ENCODE data around the gene PPP1R9A.

Gene PPP1R9A

GRCh38 chr7:95095259-95095965 is 188.0 kb downstream of the PPP1R9A start:
- Histone ChIP-seq H3K36me3 (ENCODE audit: control insufficient read depth, insufficient read depth, low read length) (no peaks in the 10 kb centered on the region), H3K9ac (ENCODE audit: low read depth, low read length) (no peak overlapping the region), H3K4me1 (ENCODE audit: control insufficient read depth, insufficient read depth, low read length) (no peaks in the 10 kb centered on the region), H3K9me3 (ENCODE audit: control insufficient read depth, insufficient read depth, low read length) (no peaks in the 10 kb centered on the region), H3K27me3 (ENCODE audit: control insufficient read depth, insufficient read depth, low read length) (no peaks in the 10 kb centered on the region), H3K4me3 (ENCODE audit: low read depth, low read length) (no peak overlapping the region)

DNA sequence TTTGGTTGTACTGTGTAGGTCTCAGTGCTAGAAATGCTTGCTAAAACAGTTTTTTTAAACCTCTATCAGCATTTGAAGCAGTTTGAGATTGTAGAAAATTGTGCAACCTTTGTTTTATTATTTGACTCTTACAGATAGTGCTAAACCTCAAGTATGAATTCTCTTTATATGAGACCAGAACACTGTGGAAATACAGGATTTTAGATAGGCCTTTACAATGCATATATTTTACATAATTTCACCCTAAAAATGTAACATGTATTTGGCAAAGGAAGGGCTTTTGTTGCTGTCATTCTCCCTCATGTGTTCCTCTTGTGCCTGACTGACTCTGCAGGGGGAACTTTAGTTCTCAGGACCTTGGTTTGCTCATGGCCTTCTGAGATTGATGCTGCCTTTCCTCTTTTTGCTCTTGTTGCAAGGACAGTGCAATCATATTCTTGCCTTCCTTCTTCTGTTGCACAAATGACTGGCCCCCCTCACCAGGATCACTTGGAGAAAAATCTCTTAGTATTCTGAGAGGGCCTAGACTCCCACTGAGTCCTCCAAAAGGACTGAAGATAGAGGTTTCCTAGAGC is 188.7 kb downstream of the PPP1R9A start:
- Histone ChIP-seq H3K9ac (ENCODE audit: low read depth, low read length) (no peak overlapping the region), H3K4me3 (ENCODE audit: low read depth, low read length) (no peak overlapping the region), H3K27me3 (ENCODE audit: control insufficient read depth, insufficient read depth, low read length) (no peaks in the 10 kb centered on the region), H3K36me3 (ENCODE audit: control insufficient read depth, insufficient read depth, low read length) (no peaks in the 10 kb centered on the region), H3K4me1 (ENCODE audit: control insufficient read depth, insufficient read depth, low read length) (no peaks in the 10 kb centered on the region), H3K9me3 (ENCODE audit: control insufficient read depth, insufficient read depth, low read length) (no peaks in the 10 kb centered on the region)

GRCh38 chr7:95097291-95097690 is 189.9 kb downstream of the PPP1R9A start:
- Histone ChIP-seq H3K9me3 (ENCODE audit: control insufficient read depth, insufficient read depth, low read length) (no peaks in the 10 kb centered on the region), H3K4me3 (ENCODE audit: low read depth, low read length) (no peak overlapping the region), H3K36me3 (ENCODE audit: control insufficient read depth, insufficient read depth, low read length) (no peaks in the 10 kb centered on the region), H3K9ac (ENCODE audit: low read depth, low read length) (no peak overlapping the region), H3K4me1 (ENCODE audit: control insufficient read depth, insufficient read depth, low read length) (no peaks in the 10 kb centered on the region), H3K27me3 (ENCODE audit: control insufficient read depth, insufficient read depth, low read length) (no peaks in the 10 kb centered on the region)

- Histone ChIP-seq H3K9me3 (ENCODE audit: control insufficient read depth, insufficient read depth, low read length) (no peaks in the 10 kb centered on the region), H3K4me3 (ENCODE audit: low read depth, low read length) (no peak overlapping the region)
Measured at GRCh38 chr7:95097851-95098250, 190.5 kb downstream of the PPP1R9A start.

GRCh38 chr7:95099106-95099505 is 191.7 kb downstream of the PPP1R9A start:
- Histone ChIP-seq H3K4me1 (ENCODE audit: control insufficient read depth, insufficient read depth, low read length) (no peaks in the 10 kb centered on the region), H3K4me3 (ENCODE audit: low read depth, low read length) (no peak overlapping the region), H3K36me3 (ENCODE audit: control insufficient read depth, insufficient read depth, low read length) (no peaks in the 10 kb centered on the region), H3K9ac (ENCODE audit: low read depth, low read length) (no peak overlapping the region), H3K9me3 (ENCODE audit: control insufficient read depth, insufficient read depth, low read length) (no peaks in the 10 kb centered on the region), H3K27me3 (ENCODE audit: control insufficient read depth, insufficient read depth, low read length) (no peaks in the 10 kb centered on the region)

More at GRCh38 chr7:95097851-95098250, 190.5 kb downstream of the PPP1R9A start:
- no peak overlapping the region for H3K9ac ChIP-seq (ENCODE audit: low read depth, low read length)
- H3K36me3 ChIP-seq (ENCODE audit: control insufficient read depth, insufficient read depth, low read length), result no peaks in the 10 kb centered on the region
- H3K27me3 ChIP-seq (ENCODE audit: control insufficient read depth, insufficient read depth, low read length), result no peaks in the 10 kb centered on the region
- H3K4me1 ChIP-seq (ENCODE audit: control insufficient read depth, insufficient read depth, low read length), result no peaks in the 10 kb centered on the region

DNA sequence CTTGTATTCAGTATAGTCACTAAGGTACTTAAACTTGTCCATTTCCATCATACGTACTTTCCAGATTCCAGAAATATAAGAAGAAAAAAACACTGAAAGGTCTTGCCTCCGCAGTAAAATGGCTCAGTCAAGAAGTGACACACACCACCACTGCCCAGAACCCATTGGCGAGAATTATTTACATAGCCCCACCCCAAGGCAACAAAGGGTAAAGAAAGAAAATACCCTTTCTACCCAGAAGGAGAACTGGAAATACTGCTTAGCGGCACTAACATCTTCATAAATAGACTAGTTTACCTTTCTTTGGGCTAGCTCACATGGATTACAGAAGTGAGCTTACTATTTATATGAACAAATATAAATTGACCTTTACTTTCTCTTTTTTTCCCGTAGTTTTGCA is 194.0 kb downstream of the PPP1R9A start:
- Histone ChIP-seq H3K9me3 (ENCODE audit: control insufficient read depth, insufficient read depth, low read length) (no peaks in the 10 kb centered on the region), H3K9ac (ENCODE audit: low read depth, low read length) (no peak overlapping the region), H3K4me3 (ENCODE audit: low read depth, low read length) (no peak overlapping the region)

DNA sequence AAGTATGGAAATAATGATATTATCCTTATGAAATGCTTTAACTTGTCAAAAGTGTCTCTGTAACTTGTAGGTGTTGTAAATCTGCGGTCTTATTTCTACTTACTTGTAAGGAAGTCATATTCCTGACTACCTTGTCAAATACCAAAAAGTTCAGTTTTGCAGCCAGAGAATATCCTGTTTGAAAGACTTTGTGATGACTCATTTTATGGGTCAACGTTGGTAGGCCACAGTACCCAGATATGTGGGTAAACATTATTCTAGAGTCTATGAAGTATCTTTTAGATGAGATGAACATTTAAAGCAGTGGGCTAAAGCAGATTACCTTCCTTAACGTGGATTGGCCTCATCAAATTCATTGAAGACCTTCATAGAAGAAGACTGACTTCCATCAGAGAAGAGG is 195.3 kb downstream of the PPP1R9A start:
- Histone ChIP-seq H3K9ac (ENCODE audit: low read depth, low read length) (no peak overlapping the region), H3K4me1 (ENCODE audit: control insufficient read depth, insufficient read depth, low read length) (no peaks in the 10 kb centered on the region), H3K9me3 (ENCODE audit: control insufficient read depth, insufficient read depth, low read length) (no peaks in the 10 kb centered on the region), H3K36me3 (ENCODE audit: control insufficient read depth, insufficient read depth, low read length) (no peaks in the 10 kb centered on the region), H3K27me3 (ENCODE audit: control insufficient read depth, insufficient read depth, low read length) (no peaks in the 10 kb centered on the region), H3K4me3 (ENCODE audit: low read depth, low read length) (no peak overlapping the region)

More for the DNA sequence above, 194.0 kb downstream of the PPP1R9A start:
- no peaks in the 10 kb centered on the region for H3K4me1 ChIP-seq (ENCODE audit: control insufficient read depth, insufficient read depth, low read length)
- no peaks in the 10 kb centered on the region for H3K27me3 ChIP-seq (ENCODE audit: control insufficient read depth, insufficient read depth, low read length)
- no peaks in the 10 kb centered on the region for H3K36me3 ChIP-seq (ENCODE audit: control insufficient read depth, insufficient read depth, low read length)

GRCh38 chr7:95104739-95105138 is 197.3 kb downstream of the PPP1R9A start:
- Histone ChIP-seq H3K36me3 (ENCODE audit: control insufficient read depth, insufficient read depth, low read length) (no peaks in the 10 kb centered on the region), H3K27me3 (ENCODE audit: control insufficient read depth, insufficient read depth, low read length) (no peaks in the 10 kb centered on the region), H3K9ac (ENCODE audit: low read depth, low read length) (no peak overlapping the region), H3K4me3 (ENCODE audit: low read depth, low read length) (no peak overlapping the region), H3K4me1 (ENCODE audit: control insufficient read depth, insufficient read depth, low read length) (no peaks in the 10 kb centered on the region), H3K9me3 (ENCODE audit: control insufficient read depth, insufficient read depth, low read length) (no peaks in the 10 kb centered on the region)

DNA sequence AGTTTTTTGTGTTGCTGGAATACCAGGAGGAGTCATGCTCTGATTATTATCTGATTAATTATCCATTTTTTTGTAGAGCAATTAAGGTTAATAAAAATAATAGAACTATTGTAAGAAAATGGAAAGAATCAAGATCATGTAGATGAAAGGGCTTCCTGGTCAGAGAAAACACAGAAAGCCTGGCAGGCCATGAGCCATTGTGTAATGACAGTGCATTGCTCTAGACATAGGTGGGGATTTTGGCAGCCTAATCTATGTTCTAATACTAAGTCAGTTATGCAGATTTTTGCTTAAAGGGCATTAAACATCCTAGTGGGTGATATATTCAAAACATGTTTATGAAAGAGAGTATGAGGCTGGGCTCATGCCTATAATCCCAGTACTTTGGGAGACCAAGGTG is 198.2 kb downstream of the PPP1R9A start:
- Histone ChIP-seq H3K4me1 (ENCODE audit: control insufficient read depth, insufficient read depth, low read length) (no peaks in the 10 kb centered on the region), H3K9me3 (ENCODE audit: control insufficient read depth, insufficient read depth, low read length) (no peaks in the 10 kb centered on the region), H3K4me3 (ENCODE audit: low read depth, low read length) (no peak overlapping the region), H3K9ac (ENCODE audit: low read depth, low read length) (no peak overlapping the region), H3K27me3 (ENCODE audit: control insufficient read depth, insufficient read depth, low read length) (no peaks in the 10 kb centered on the region), H3K36me3 (ENCODE audit: control insufficient read depth, insufficient read depth, low read length) (no peaks in the 10 kb centered on the region)

GRCh38 chr7:95106401-95106800 is 199.0 kb downstream of the PPP1R9A start:
- H3K4me3 ChIP-seq (ENCODE audit: low read depth, low read length), result no peak overlapping the region
- no peaks in the 10 kb centered on the region for H3K9me3 ChIP-seq (ENCODE audit: control insufficient read depth, insufficient read depth, low read length)
- no peak overlapping the region for H3K9ac ChIP-seq (ENCODE audit: low read depth, low read length)
- no peaks in the 10 kb centered on the region for H3K4me1 ChIP-seq (ENCODE audit: control insufficient read depth, insufficient read depth, low read length)
- no peaks in the 10 kb centered on the region for H3K27me3 ChIP-seq (ENCODE audit: control insufficient read depth, insufficient read depth, low read length)
- no peaks in the 10 kb centered on the region for H3K36me3 ChIP-seq (ENCODE audit: control insufficient read depth, insufficient read depth, low read length)

DNA sequence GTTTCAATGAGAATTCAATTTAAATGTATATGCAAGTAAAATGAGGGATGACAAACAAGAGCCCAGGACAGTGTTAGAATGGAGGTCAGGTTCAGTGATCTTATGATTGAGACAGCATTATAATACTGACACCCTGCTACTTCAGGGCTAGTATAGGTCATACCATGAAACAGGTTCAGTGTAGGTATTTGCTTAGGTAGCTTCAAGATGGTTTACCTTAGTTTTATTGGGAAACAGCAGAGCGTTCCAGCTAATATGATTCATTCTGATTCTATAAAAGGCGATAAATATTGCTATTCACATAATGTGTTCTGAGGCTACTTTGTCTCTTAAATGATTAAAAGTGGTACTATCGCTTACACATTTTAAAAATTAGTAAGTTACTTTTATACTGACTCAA is 203.3 kb downstream of the PPP1R9A start:
- Histone ChIP-seq H3K9me3 (ENCODE audit: control insufficient read depth, insufficient read depth, low read length) (no peaks in the 10 kb centered on the region), H3K4me1 (ENCODE audit: control insufficient read depth, insufficient read depth, low read length) (no peaks in the 10 kb centered on the region), H3K36me3 (ENCODE audit: control insufficient read depth, insufficient read depth, low read length) (no peaks in the 10 kb centered on the region), H3K4me3 (ENCODE audit: low read depth, low read length) (no peak overlapping the region), H3K27me3 (ENCODE audit: control insufficient read depth, insufficient read depth, low read length) (no peaks in the 10 kb centered on the region), H3K9ac (ENCODE audit: low read depth, low read length) (no peak overlapping the region)

- Histone ChIP-seq H3K4me1 (ENCODE audit: control insufficient read depth, insufficient read depth, low read length) (no peaks in the 10 kb centered on the region), H3K27me3 (ENCODE audit: control insufficient read depth, insufficient read depth, low read length) (no peaks in the 10 kb centered on the region), H3K9ac (ENCODE audit: low read depth, low read length) (no peak overlapping the region), H3K36me3 (ENCODE audit: control insufficient read depth, insufficient read depth, low read length) (no peaks in the 10 kb centered on the region), H3K4me3 (ENCODE audit: low read depth, low read length) (no peak overlapping the region), H3K9me3 (ENCODE audit: control insufficient read depth, insufficient read depth, low read length) (no peaks in the 10 kb centered on the region)
Measured at GRCh38 chr7:95113590-95113989, 206.2 kb downstream of the PPP1R9A start.
